Activated T-helper 2 cell treated with anti-CD3 and anti-CD28 coated beads, Interferon-gamma antibody, Interleukin-2, Interleukin-4, amounts not matched to agents 10 μg/mL and 5 μg/mL and 100 μg/mL, durations not matched to agents 14 hours and 24 hours and 36 hours (primary cell): Measurements from ENCODE around the gene ZNF655. TPM values are rescaled to one million over a fixed set of nuclear protein-coding genes. Genes with fewer than 3 reads are reported as not detected.
A peak's percentile ranks its signal among the peaks of the same experiment; 100 is the strongest.
"Not testable (repeated sequence)": the region's sequence is repeated elsewhere in the genome, so short reads cannot be mapped to it uniquely, and the experiment has no call there.

ENCODE experiments used
- DNase-seq: peaks from one replicate; pipeline ENCODE4 v3.0.0; 2021; ENCODE audit warnings: low spot score
- H3K27ac Mint-ChIP-seq: one replicate; pipeline ENCODE4 v1.8.0; 2021; ENCODE audit warnings: mixed read lengths
- H3K27me3 Mint-ChIP-seq: one replicate; pipeline ENCODE4 v1.8.0; 2021; ENCODE audit warnings: low read depth, mixed read lengths
- H3K36me3 Mint-ChIP-seq: one replicate; pipeline ENCODE4 v1.8.0; 2021; ENCODE audit warnings: low read depth, mixed read lengths
- H3K4me1 Mint-ChIP-seq: one replicate; pipeline ENCODE4 v1.8.0; 2021; ENCODE audit warnings: low read depth, mixed read lengths
- H3K4me3 Mint-ChIP-seq: one replicate; pipeline ENCODE4 v1.8.0; 2021; ENCODE audit warnings: low read depth, mild to moderate bottlenecking, moderate library complexity, mixed read lengths
- H3K9me3 Mint-ChIP-seq: one replicate; pipeline ENCODE4 v1.8.0; 2021; ENCODE audit warnings: mixed read lengths
- intact Hi-C: fragments of 100-400 bp; cut with micrococcal nuclease; formaldehyde crosslinking; loops from one replicate; pipeline ENCODE4 v1.15.1; 2023
- total RNA-seq: library from RNA; stranded (reverse); gene quantifications from 2 replicates; pipeline ENCODE4 v1.2.3, GENCODE V29; 2022

Gene ZNF655
- total RNA-seq, 1 donor from 2014 or later, result 68.3 TPM

- no peaks in the 10 kb centered on the region for H3K27me3 Mint-ChIP-seq
- H3K36me3 Mint-ChIP-seq, result peaks cover 66% of the 10 kb centered on the region
- intact Hi-C loops, result no loop called here
- H3K27ac Mint-ChIP-seq, result peak overlapping the region; percentile 14
- no peak for DNase-seq
- H3K4me3 Mint-ChIP-seq, result no peak overlapping the region
- H3K9me3 Mint-ChIP-seq, result no peaks in the 10 kb centered on the region
- H3K4me1 Mint-ChIP-seq, result peaks cover 35% of the 10 kb centered on the region
These were observed 5.2 kb downstream of the ZNF655 start for GRCh38 chr7:99563650-99564049.

- H3K27ac Mint-ChIP-seq, H3K4me1 Mint-ChIP-seq, H3K9me3 Mint-ChIP-seq, DNase-seq, H3K27me3 Mint-ChIP-seq, H3K4me3 Mint-ChIP-seq, intact Hi-C loops: not testable (repeated sequence)
- H3K36me3 Mint-ChIP-seq, result peaks cover 75% of the 10 kb centered on the region
These were observed 10.3 kb downstream of the ZNF655 start for GRCh38 chr7:99568770-99569169.

GRCh38 chr7:99571768-99572167 is 13.3 kb downstream of the ZNF655 start:
- Mint-ChIP-seq H3K4me1 (no peaks in the 10 kb centered on the region), H3K4me3 (no peak overlapping the region), H3K27me3 (no peaks in the 10 kb centered on the region), H3K9me3 (no peaks in the 10 kb centered on the region), H3K36me3 (peaks cover 56% of the 10 kb centered on the region), H3K27ac (no peak overlapping the region)
- DNase-seq, result no peak
- intact Hi-C loops, result no loop called here

- Mint-ChIP-seq H3K36me3 (peaks cover 50% of the 10 kb centered on the region), H3K9me3 (no peaks in the 10 kb centered on the region), H3K27ac (no peak overlapping the region), H3K4me1 (no peaks in the 10 kb centered on the region), H3K27me3 (no peaks in the 10 kb centered on the region), H3K4me3 (no peak overlapping the region)
- intact Hi-C loops, result no loop called here
- no peak for DNase-seq
These were observed 14.8 kb downstream of the ZNF655 start for GRCh38 chr7:99573257-99573656.

- Mint-ChIP-seq H3K4me3 (no peak overlapping the region), H3K27me3 (no peaks in the 10 kb centered on the region)
- intact Hi-C loops, result no loop called here
These were observed 17.8 kb downstream of the ZNF655 start for GRCh38 chr7:99576251-99576650.

GRCh38 chr7:99579281-99579955 is 21.0 kb downstream of the ZNF655 start:
- H3K4me3 Mint-ChIP-seq, result peak overlapping the region; percentile 8
- no peak overlapping the region for H3K27ac Mint-ChIP-seq
- H3K4me1 Mint-ChIP-seq, result peaks cover 13% of the 10 kb centered on the region
- H3K36me3 Mint-ChIP-seq, result peaks cover 5% of the 10 kb centered on the region
- H3K9me3 Mint-ChIP-seq, result no peaks in the 10 kb centered on the region
- no peaks in the 10 kb centered on the region for H3K27me3 Mint-ChIP-seq
- no peak for DNase-seq
- intact Hi-C loops, result no loop called here

More at GRCh38 chr7:99576251-99576650, 17.8 kb downstream of the ZNF655 start:
- Mint-ChIP-seq H3K9me3 (no peaks in the 10 kb centered on the region), H3K4me1 (peaks cover 11% of the 10 kb centered on the region), H3K36me3 (peaks cover 33% of the 10 kb centered on the region), H3K27ac (no peak overlapping the region)
- DNase-seq, result no peak

- DNase-seq, result no peak
- no peaks in the 10 kb centered on the region for H3K9me3 Mint-ChIP-seq
- intact Hi-C loops, result no loop called here
- peaks cover 13% of the 10 kb centered on the region for H3K4me1 Mint-ChIP-seq
- no peaks in the 10 kb centered on the region for H3K27me3 Mint-ChIP-seq
- peaks cover 5% of the 10 kb centered on the region for H3K36me3 Mint-ChIP-seq
- H3K4me3 Mint-ChIP-seq, result peak overlapping the region; percentile 78
- no peak overlapping the region for H3K27ac Mint-ChIP-seq
These were observed 21.7 kb downstream of the ZNF655 start for GRCh38 chr7:99579956-99580777.

GRCh38 chr7:99580778-99581332 is 22.4 kb downstream of the ZNF655 start:
- H3K36me3 Mint-ChIP-seq, intact Hi-C loops, H3K9me3 Mint-ChIP-seq, DNase-seq, H3K27me3 Mint-ChIP-seq, H3K27ac Mint-ChIP-seq: not testable (repeated sequence)
- Mint-ChIP-seq H3K4me1 (peaks cover 13% of the 10 kb centered on the region), H3K4me3 (peak overlapping the region; percentile 78)

- DNase-seq, result no peak
- intact Hi-C loops, result no loop called here
- Mint-ChIP-seq H3K36me3 (no peaks in the 10 kb centered on the region), H3K4me1 (no peaks in the 10 kb centered on the region), H3K9me3 (no peaks in the 10 kb centered on the region), H3K27ac (no peak overlapping the region), H3K4me3 (no peak overlapping the region), H3K27me3 (no peaks in the 10 kb centered on the region)
These were observed 30.4 kb downstream of the ZNF655 start for GRCh38 chr7:99588868-99589267.

GRCh38 chr7:99594948-99595745 is 36.7 kb downstream of the ZNF655 start:
- no peak overlapping the region for H3K27ac Mint-ChIP-seq
- intact Hi-C loops, result no loop called here

GRCh38 chr7:99596408-99596955 is 38.0 kb downstream of the ZNF655 start:
- H3K36me3 Mint-ChIP-seq, result no peaks in the 10 kb centered on the region
- H3K27ac Mint-ChIP-seq, result no peak overlapping the region
- H3K9me3 Mint-ChIP-seq, result no peaks in the 10 kb centered on the region
- no peaks in the 10 kb centered on the region for H3K27me3 Mint-ChIP-seq
- no peak overlapping the region for H3K4me3 Mint-ChIP-seq
- intact Hi-C loops, result no loop called here
- no peak for DNase-seq
- H3K4me1 Mint-ChIP-seq, result no peaks in the 10 kb centered on the region

More at GRCh38 chr7:99594948-99595745, 36.7 kb downstream of the ZNF655 start:
- no peak overlapping the region for H3K4me3 Mint-ChIP-seq
- H3K27me3 Mint-ChIP-seq, result no peaks in the 10 kb centered on the region
- H3K4me1 Mint-ChIP-seq, result no peaks in the 10 kb centered on the region
- no peaks in the 10 kb centered on the region for H3K36me3 Mint-ChIP-seq
- no peaks in the 10 kb centered on the region for H3K9me3 Mint-ChIP-seq
- no peak for DNase-seq

GRCh38 chr7:99597762-99598501 is 39.5 kb downstream of the ZNF655 start, which contains the start of gene TMEM225B:
Gene TMEM225B, plus strand, starts transcription at chr7:99598267. Its CDS starts 6,122 bp downstream, at chr7:99604389.
- H3K9me3 Mint-ChIP-seq, result no peaks in the 10 kb centered on the region
- peaks cover 2% of the 10 kb centered on the region for H3K4me1 Mint-ChIP-seq
- H3K27me3 Mint-ChIP-seq, result no peaks in the 10 kb centered on the region
- H3K27ac Mint-ChIP-seq, result no peak within 1 kb of the TSS
- no peak within 1 kb of the TSS for H3K4me3 Mint-ChIP-seq
- intact Hi-C loops, result no loop called here
- DNase-seq, result peak; percentile 39
- H3K36me3 Mint-ChIP-seq, result no peaks in the 10 kb centered on the region
